HG02798 (cell line): Measurements from ENCODE around the gene MPC1.

ENCODE experiments used
- ATAC-seq: cut with Tn5 transposase; IDR thresholded peaks from one replicate; pipeline ENCODE4 v1.9.1; 2021; ENCODE audit warnings: mild to moderate bottlenecking; ENCODE audit not compliant: unreplicated experiment, poor library complexity

The MPC1 gene

DNA sequence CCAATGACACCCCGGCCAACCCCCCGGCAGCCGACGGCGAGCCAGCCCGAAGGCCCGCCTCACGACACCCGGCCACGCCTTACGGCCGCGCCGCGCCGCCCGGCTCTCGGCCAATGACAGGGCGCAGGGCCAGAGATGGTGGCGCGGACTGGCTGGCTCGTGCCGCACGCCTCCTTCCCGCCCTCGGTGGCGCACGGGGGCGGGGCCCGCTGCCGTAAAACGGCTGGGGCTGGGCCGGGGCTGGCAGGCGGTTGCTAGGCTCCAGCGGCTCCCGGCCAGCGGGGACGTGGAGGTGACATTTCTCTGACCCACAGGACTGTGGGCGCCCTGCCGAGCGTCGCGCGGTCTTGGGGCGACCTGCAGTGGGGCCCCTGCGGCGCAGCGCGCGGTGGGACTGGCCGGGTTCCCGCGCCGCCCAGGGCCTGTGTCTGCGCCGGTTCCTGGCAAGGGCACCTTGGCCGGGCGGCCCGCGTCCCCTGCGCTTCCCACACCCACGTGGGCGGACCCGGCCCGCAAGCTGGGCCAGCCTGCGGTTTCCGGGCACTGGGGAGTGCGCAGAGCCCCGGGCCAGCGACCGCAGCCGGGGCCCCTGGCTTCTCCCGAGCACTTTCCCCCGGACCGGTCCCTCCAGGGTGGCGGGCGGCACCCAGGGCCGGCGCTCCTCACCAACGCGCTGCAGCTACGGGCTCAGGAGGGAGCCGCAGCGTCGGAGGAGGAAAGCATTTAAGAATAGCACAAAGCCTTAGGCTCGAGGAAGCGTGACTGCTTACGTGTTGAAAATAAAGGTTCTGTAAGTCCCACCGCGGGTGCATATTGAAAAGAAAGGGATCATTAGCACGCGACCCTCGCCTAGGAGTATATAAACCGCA, at the start of gene MPC1:
Gene MPC1, minus strand, starts transcription at position 8 of the 869 bp plus-strand sequence. CDS start 64 bp downstream, outside the sequence.
- peak; percentile 93 for ATAC-seq

- ATAC-seq, result no peak
These were observed 47.5 kb upstream of the MPC1 start for GRCh38 chr6:166430269-166430668.

- ATAC-seq, result no peak
These were observed 41.7 kb upstream of the MPC1 start for GRCh38 chr6:166424431-166424830.

DNA sequence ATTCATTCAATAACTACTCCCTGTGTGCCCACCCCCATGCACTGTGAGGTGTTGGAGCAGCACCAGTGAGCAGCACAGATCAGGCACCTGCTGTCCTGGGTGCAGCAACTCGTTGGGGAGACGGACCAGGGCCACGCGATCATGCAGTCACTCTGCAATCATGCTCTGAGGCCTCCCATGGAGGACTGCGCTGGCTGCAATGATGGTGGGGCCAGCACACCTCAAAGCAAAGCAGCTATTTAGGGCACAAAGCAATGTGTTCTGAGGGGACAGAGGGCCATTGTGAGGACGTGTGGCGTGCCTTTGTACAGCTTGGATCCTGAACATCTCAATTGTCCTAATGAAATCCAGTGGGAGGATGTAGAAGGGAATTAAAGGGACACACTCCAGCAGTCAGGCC, 41.0 kb upstream of the MPC1 start:
- no peak for ATAC-seq

- no peak for ATAC-seq
These were observed 40.5 kb upstream of the MPC1 start for GRCh38 chr6:166423051-166423745.

DNA sequence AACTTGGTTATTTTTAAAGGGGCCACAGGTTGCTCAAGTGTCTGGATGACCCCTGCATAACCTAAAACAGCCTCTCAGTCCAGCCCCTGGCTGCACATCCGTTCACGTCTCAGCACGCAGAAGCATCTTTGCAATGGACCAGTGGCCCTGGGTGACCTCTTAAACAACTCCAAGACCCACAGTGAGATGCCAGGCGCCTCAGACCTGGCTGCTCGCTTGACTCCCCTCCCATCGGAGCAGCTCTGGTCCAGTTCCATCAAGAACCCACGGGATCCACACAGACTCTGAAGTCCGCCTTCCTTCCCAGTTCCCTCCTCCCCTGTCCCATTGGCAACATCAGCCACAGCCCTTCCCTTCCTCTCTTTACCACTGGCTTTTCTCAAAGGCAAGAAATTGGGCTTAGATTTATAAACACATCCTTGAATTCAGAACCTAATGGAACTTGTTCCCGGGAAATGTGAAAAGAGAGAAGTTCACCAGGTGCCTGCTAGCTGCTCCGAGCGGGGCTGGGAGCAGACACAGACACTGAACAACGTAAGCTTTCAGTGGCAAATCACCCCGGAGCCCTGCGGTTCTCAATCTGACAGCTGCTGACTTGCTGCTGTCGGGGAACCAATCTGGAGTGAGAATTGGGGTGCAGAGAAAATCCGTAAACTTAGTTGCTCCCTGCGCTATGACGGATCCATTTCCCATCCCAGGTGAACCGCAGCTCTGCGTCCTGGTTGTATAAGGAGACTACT, 39.6 kb upstream of the MPC1 start:
- ATAC-seq, result no peak

- ATAC-seq, result no peak
These were observed 37.6 kb upstream of the MPC1 start for GRCh38 chr6:166420351-166420750.

DNA sequence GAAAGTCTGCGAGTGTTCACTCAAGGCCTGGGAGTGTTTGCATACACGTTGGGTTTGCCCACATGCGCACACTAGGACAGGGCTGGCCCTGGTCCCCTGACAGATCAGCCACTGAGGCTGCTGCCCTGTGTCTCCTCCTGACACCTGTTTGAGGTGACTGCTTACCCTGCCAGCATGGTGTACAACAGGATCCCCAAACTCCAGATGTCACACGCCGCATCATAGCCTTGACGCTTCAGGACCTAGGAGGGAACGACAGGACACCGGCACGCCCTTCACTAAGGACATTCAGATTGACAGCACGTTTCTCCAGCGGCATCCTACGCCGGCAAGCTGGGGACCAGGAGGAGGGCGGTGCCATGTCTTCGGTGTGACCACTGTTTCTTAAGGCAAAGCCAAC, 37.0 kb upstream of the MPC1 start:
- ATAC-seq, result peak; percentile 21

- ATAC-seq, result peak; percentile 99
These were observed 36.5 kb upstream of the MPC1 start for GRCh38 chr6:166419286-166419685.

DNA sequence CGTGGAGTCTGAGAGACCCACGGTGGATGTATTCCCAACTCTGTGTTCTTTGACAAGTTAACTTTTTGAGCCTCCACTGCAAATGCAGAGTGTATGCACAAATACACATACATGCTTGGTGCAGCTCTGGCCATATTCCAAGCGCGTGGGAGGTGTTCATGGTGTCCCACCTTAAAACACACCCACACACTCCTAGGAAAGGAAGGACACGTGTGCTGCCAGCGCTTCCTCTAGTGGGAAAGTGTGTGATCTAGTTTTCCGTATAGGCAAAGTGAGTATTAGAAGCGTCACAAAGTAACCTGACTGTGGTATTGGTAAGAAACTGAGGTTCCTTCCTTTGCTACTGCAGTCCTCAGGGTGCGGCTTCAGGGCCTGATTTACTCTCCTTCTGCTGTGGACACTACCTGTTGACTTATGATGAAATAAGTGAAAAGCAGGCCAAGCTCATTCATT, 36.0 kb upstream of the MPC1 start:
- no peak for ATAC-seq

GRCh38 chr6:166417285-166417691, 34.5 kb upstream of the MPC1 start:
- peak; percentile 29 for ATAC-seq

- ATAC-seq, result no peak
These were observed 33.1 kb upstream of the MPC1 start for GRCh38 chr6:166415833-166416347.

GRCh38 chr6:166415306-166415705, 32.6 kb upstream of the MPC1 start:
- ATAC-seq, result no peak

GRCh38 chr6:166413491-166413951, 30.8 kb upstream of the MPC1 start:
- ATAC-seq, result no peak

GRCh38 chr6:166412911-166413384, 30.2 kb upstream of the MPC1 start:
- no peak for ATAC-seq

- no peak for ATAC-seq
These were observed 29.6 kb upstream of the MPC1 start for GRCh38 chr6:166412156-166412910.

- ATAC-seq, result no peak
These were observed 29.0 kb upstream of the MPC1 start for GRCh38 chr6:166411721-166412151.

DNA sequence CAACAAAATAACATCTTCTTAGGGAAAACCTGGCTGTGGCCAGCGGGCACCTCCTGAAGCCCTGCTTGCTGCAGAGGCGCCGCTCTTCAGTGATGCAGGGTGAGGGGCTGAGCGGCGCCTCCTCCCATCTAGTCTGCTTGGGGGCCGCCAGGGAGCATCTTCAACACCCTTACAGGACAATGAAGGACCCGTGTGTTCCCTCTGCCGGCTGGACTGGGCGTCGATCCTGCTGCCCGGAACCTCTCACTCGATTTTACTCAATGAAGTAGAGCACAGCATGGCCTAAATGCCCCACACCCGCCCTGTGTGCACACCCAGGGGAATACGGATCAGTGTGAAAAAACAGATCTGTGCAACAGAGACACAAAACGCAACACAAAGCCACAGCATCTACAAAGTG, 28.5 kb upstream of the MPC1 start:
- no peak for ATAC-seq

GRCh38 chr6:166410426-166410935, 27.7 kb upstream of the MPC1 start:
- ATAC-seq, result no peak
